Measurements from ENCODE around the gene OR4X2. TPM values are rescaled to one million over a fixed set of nuclear protein-coding genes. Genes with fewer than 3 reads are reported as not detected.

OR4X2 gene
- total RNA-seq, 2 experiments from 2014 or later = not detected

Other genes starting within 250 kb of the OR4X2 start
- not detected for gene OR4B1, start 28.3 kb upstream of the OR4X2 start, total RNA-seq
- not detected for gene OR4X1, start 18.8 kb downstream of the OR4X2 start, total RNA-seq
- gene OR4S1, start 61.1 kb downstream of the OR4X2 start, total RNA-seq = not detected
- gene OR4C3, start 79.8 kb downstream of the OR4X2 start, total RNA-seq = not detected
- gene OR4C5, start 121.4 kb downstream of the OR4X2 start, total RNA-seq = not detected
- not detected for gene OR4A47, start 243.7 kb downstream of the OR4X2 start, total RNA-seq

Data from activated CD4-positive, alpha-beta T cell treated with anti-CD3 and anti-CD28 coated beads for 36 hours (primary cell).